GM21528 (cell line): ENCODE data around the gene MTFR1L.

Source experiments
- ATAC-seq: cut with Tn5 transposase; IDR thresholded peaks from one replicate; pipeline ENCODE4 v1.9.1; 2021; ENCODE audit warnings: mild to moderate bottlenecking, moderate library complexity; ENCODE audit not compliant: unreplicated experiment, low FRiP score

MTFR1L gene

DNA sequence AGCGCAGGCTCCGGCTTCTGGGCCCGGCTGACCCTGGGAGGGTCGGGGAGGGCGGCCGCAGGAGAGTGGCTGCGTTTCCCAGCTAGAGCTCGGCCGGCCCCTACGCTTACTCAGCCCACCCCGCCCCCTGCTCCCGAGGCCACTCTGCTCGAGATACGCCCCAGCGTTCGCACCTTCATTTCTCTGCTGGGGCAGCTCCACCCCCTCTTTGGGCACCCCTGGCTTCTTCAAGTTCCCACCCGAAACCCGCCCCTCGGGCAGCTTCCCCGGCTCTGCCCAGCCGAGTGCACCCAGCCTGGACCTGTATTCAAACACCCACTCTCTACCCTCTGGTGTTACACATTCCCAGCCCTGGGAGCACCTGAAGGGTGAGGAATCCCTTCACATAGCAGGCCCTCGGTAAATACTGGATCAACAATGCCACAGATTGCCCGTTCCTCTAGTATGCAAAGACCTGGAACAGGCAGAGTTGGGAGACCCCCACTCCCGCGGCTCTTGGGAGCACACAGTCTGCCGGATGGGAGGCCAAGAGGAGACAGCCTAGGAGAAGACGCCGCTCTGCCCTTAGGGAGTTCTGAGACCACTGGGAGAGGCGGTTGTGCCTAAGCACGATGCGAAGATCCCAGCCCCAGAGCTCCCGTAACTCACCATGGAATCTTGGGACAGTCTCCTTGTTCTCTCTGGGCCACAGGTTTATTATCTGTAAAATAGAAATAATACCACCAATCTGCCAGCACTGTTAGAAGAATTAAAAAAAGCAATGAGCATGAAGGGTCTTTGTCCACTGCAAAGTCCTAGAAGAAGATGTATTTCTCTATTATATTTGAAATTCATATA lies 56.3 kb downstream of the MTFR1L start:
- no peak for ATAC-seq

DNA sequence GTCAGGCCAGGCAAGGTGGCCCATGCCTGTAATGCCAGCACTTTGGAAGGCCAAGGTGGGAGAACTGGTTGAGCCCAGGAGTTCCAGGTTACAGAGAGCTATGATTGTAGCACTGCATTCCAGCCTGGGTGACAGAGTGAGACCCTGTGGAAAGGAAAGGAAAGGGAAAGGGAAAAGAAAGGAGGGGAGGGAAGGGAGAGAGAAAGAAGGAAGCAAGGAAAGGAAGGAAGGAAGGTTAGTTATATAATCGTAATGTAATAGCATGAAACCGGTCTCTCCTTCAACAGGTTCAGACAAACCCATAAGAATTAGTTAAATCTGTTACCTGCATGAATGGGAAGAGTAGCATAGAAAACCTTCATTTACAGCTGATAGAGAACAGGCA lies 56.9 kb downstream of the MTFR1L start:
- ATAC-seq = no peak

DNA sequence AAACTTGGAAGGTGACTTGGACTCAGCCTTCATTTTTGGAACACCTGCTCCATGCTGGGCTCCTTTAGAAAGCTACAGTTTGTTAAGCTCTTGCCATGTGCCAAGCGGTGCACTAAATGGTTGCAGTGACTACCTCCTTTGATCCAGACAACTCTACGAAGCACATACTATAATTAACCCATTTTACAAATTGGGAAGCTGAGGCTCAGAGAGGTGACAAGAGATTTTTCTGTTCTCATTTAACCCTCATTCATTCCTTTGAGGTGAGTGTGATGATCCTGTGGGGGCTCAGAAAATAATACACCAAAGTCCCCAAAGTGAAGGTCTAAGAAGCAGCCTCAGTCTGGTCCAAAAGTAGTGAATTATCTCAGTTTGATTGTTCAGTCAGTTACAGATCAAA lies 57.4 kb downstream of the MTFR1L start:
- no peak for ATAC-seq

DNA sequence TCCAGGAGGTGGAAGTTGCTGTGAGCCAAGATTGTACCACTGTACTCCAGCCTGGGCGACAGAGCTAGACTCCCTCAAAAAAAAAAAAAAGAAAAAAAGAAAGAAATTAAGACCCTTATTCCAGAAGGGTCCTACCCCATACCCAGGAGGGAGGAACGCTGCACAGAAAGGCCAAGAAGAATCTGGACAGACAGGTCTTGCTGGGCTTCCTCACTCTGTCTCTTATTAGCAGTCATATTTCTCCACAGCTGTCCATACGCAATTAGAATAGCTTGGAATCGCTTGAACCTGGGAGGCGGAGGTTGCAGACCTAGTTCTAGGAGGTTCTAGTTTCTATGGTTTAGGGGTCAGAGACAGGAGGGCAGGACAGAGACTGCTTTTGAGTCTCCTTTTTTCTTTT lies 58.9 kb downstream of the MTFR1L start:
- ATAC-seq = no peak

DNA sequence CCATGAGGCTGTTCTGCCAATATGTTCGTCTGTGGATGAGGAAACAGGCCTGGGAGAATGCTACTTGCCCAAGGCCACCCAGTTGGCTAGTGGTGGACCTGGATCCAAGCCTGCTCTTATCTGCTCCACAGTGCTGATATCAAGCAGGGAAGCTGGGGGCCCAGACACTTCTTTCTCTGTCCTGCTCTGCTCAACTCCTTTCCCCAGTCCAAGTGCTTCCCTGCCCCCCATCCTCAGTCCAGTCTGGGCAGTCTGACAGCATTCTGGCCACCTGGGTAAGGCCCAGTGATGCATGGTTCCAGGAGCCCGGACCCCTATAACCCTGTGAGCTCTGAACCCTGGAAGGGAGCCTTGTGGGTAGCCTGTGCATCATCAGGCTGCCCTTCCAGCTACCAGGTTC lies 59.9 kb downstream of the MTFR1L start:
- no peak for ATAC-seq

DNA sequence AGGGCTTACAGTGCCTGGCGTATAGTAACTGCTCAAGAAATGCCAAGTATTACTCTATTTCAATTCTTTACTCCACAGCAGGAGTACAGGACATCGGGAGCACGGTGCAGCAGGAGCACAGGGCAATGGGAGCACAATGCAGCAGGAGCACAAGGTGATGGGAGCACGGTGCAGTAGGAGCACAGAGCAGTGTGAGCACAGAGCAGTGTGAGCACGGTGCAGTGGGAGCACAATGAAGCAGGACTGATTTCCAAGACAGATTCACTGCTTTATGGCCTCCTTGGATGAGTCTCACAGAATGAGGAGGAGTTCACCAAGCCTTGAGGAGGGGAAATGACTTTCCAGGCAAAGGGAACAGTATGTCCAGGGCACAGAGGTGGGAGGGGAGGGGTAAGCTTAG lies 60.8 kb downstream of the MTFR1L start:
- ATAC-seq = no peak

DNA sequence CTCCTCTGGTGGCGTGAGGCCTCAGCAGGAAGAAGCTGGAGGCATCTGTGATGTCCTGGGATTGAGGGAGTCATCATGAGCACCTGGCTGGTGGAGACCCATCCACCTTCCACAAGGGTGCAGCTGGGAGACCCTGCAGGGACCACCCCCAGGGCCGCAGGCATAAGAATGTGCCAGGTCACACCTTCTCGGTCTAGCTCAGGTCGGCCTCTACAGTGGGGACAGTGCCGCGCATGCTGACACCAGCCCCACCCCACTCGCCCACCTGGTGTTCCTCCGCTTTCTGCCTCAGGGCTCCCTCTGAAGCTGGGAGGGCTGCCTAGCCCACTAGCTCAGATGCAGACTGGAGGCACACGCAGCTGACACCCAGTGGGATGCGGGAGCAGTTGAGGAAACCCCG lies 61.5 kb downstream of the MTFR1L start:
- ATAC-seq = no peak
